Neural cell (in vitro differentiated cells): Measurements from ENCODE around the gene TMEM272. TPM values are rescaled to one million over a fixed set of nuclear protein-coding genes. Genes with fewer than 3 reads are reported as not detected.

Experiments
- H2AFZ ChIP-seq: fragments of 200-600, 300-800 bp; sonication (generic), shearing (Covaris generic); 2 replicates; pipeline ENCODE4 v1.6.0; 2014; ENCODE audit warnings: low read depth, mild to moderate bottlenecking, antibody characterized with exemption, low read length, moderate library complexity
- H3F3A ChIP-seq: fragments of 200-600 bp; shearing (Covaris generic); 2 replicates; pipeline ENCODE4 v1.6.1; 2016; ENCODE audit warnings: mild to moderate bottlenecking, moderate library complexity, mixed read lengths, antibody characterized with exemption, low read length; ENCODE audit not compliant: insufficient read depth, poor library complexity, severe bottlenecking
- H3K27ac ChIP-seq: fragments of 200-600, 300-800 bp; sonication (generic), shearing (Covaris generic); 2 replicates; pipeline ENCODE4 v1.5.1; 2014; ENCODE audit warnings: mild to moderate bottlenecking, low read length, moderate library complexity
- H3K27me3 ChIP-seq: fragments of 300-800, 200-600 bp; sonication (generic), shearing (Covaris generic); 2 replicates; pipeline ENCODE4 v1.6.0; 2014; ENCODE audit warnings: mild to moderate bottlenecking, low read depth, low read length, moderate library complexity; ENCODE audit not compliant: insufficient read depth
- H3K36me3 ChIP-seq: fragments of 300-800, 200-600 bp; sonication (generic), shearing (Covaris generic); 2 replicates; pipeline ENCODE4 v1.5.1; 2014; ENCODE audit warnings: mild to moderate bottlenecking, antibody characterized with exemption, low read length, moderate library complexity; ENCODE audit not compliant: insufficient read depth
- H3K4me2 ChIP-seq: fragments of 300-800, 200-600 bp; sonication (generic), shearing (Covaris generic); 2 replicates; pipeline ENCODE4 v1.6.0; 2014; ENCODE audit warnings: mild to moderate bottlenecking, low read length
- H3K4me3 ChIP-seq: fragments of 300-800, 200-600 bp; sonication (generic), shearing (Covaris generic); 2 replicates; pipeline ENCODE4 v1.5.1; 2014; ENCODE audit warnings: mild to moderate bottlenecking, low read length, moderate library complexity
- H3K79me2 ChIP-seq: fragments of 200-600 bp; shearing (Covaris generic); replicated peaks from 2 replicates; pipeline ENCODE4 v1.6.0; 2014; ENCODE audit warnings: mild to moderate bottlenecking, low read length, moderate library complexity; ENCODE audit not compliant: insufficient read depth
- H3K9ac ChIP-seq: fragments of 300-800, 200-600 bp; sonication (generic), shearing (Covaris generic); 2 replicates; pipeline ENCODE4 v1.6.1; 2016; ENCODE audit warnings: mild to moderate bottlenecking, low read length, mixed read lengths
- H3K9me2 ChIP-seq: fragments of 200-600 bp; shearing (Covaris generic); 2 replicates; pipeline ENCODE4 v1.6.1; 2016; ENCODE audit warnings: mild to moderate bottlenecking, low read length, mixed read lengths; ENCODE audit not compliant: insufficient read depth
- H3K9me3 ChIP-seq: fragments of 200-600, 300-800 bp; sonication (generic), shearing (Covaris generic); 2 replicates; pipeline ENCODE4 v1.6.1; 2016; ENCODE audit warnings: mild to moderate bottlenecking, mixed run types, low read length, moderate library complexity, mixed read lengths
- H4K20me1 ChIP-seq: fragments of 200-600 bp; shearing (Covaris generic); 2 replicates; pipeline ENCODE4 v1.6.1; 2016; ENCODE audit warnings: mild to moderate bottlenecking, mixed run types; ENCODE audit not compliant: insufficient read depth
- CTCF ChIP-seq: fragments of 450-650 bp; IDR thresholded peaks from 2 replicates; pipeline ENCODE4 v1.5.1; 2014; ENCODE audit warnings: antibody characterized with exemption, mild to moderate bottlenecking, moderate library complexity; ENCODE audit not compliant: poor library complexity, severe bottlenecking
- EP300 ChIP-seq: fragments of 450-650 bp; conservative IDR thresholded peaks from 2 replicates; pipeline ENCODE4 v1.6.1; 2014; ENCODE audit warnings: antibody characterized with exemption, mild to moderate bottlenecking, moderate library complexity; ENCODE audit not compliant: poor library complexity, severe bottlenecking
- EZH2 ChIP-seq: fragments of 200-600, 300-800 bp; shearing (Covaris generic), sonication (generic); IDR thresholded peaks from 2 replicates; pipeline ENCODE4 v1.6.1; 2014; ENCODE audit warnings: antibody characterized with exemption, low read length, borderline replicate concordance, mild to moderate bottlenecking; ENCODE audit not compliant: insufficient read depth, poor library complexity, severe bottlenecking
- MXI1 ChIP-seq: fragments of 450-650 bp; conservative IDR thresholded peaks from 2 replicates; pipeline ENCODE4 v1.6.1; 2014; ENCODE audit warnings: antibody characterized with exemption, mild to moderate bottlenecking; ENCODE audit not compliant: poor library complexity, severe bottlenecking
- POLR2AphosphoS5 ChIP-seq: IDR thresholded peaks from 2 replicates; pipeline ENCODE4 v1.6.1; 2012
- RAD21 ChIP-seq: fragments of 450-650 bp; conservative IDR thresholded peaks from 2 replicates; pipeline ENCODE4 v1.6.1; 2014; ENCODE audit warnings: antibody characterized with exemption, mild to moderate bottlenecking, moderate library complexity
- REST ChIP-seq: IDR thresholded peaks from 2 replicates; pipeline ENCODE4 v1.6.1; 2012; ENCODE audit warnings: borderline replicate concordance
- SMC3 ChIP-seq: fragments of 450-650 bp; conservative IDR thresholded peaks from 2 replicates; pipeline ENCODE4 v1.6.1; 2014; ENCODE audit warnings: antibody characterized with exemption, mild to moderate bottlenecking, moderate library complexity; ENCODE audit not compliant: poor library complexity
- TAF1 ChIP-seq: IDR thresholded peaks from 2 replicates; pipeline ENCODE4 v1.6.1; 2012; ENCODE audit warnings: low read depth
- polyA plus RNA-seq: library from polyadenylated mRNA; depleted of rRNA; stranded (reverse); fragments of >200 nt; gene quantifications from 2 replicates; pipeline ENCODE4 v1.2.3, GENCODE V29; 2014

Gene TMEM272
- polyA plus RNA-seq, 1 donor from 2014 or later, result 0.77 TPM

GRCh38 chr13:51833980-51834379 is 11.0 kb downstream of the TMEM272 start:
- Histone ChIP-seq H3K4me3 (no peak overlapping the region), H3K36me3 (no peaks in the 10 kb centered on the region), H2AFZ (no peak overlapping the region), H3K27ac (no peak overlapping the region), H3K9me2 (no peaks in the 10 kb centered on the region), H4K20me1 (no peaks in the 10 kb centered on the region), H3K9ac (no peak overlapping the region), H3F3A (no peaks in the 10 kb centered on the region), H3K4me2 (no peak overlapping the region), H3K79me2 (no peaks in the 10 kb centered on the region), H3K9me3 (no peaks in the 10 kb centered on the region), H3K27me3 (no peaks in the 10 kb centered on the region)
- TF ChIP-seq CTCF (no peak), SMC3 (no peak), TAF1 (no peak), EP300 (no peak), MXI1 (no peak), RAD21 (no peak), POLR2AphosphoS5 (no peak), REST (no peak), EZH2 (no peak)

- H3K9ac ChIP-seq, result no peak overlapping the region
- no peaks in the 10 kb centered on the region for H3K27me3 ChIP-seq
- no peaks in the 10 kb centered on the region for H3K9me2 ChIP-seq
- no peaks in the 10 kb centered on the region for H3K36me3 ChIP-seq
- H2AFZ ChIP-seq, result no peak overlapping the region
- H4K20me1 ChIP-seq, result no peaks in the 10 kb centered on the region
- no peak for TF ChIP-seq MXI1
- no peak for TF ChIP-seq REST
- TF ChIP-seq EP300, result no peak
- TF ChIP-seq TAF1, result no peak
- no peak for TF ChIP-seq POLR2AphosphoS5
- no peak for TF ChIP-seq RAD21
- no peak for TF ChIP-seq EZH2
- no peak for TF ChIP-seq CTCF
- no peak for TF ChIP-seq SMC3
- no peaks in the 10 kb centered on the region for H3K79me2 ChIP-seq
- H3K4me2 ChIP-seq, result no peak overlapping the region
- H3K9me3 ChIP-seq, result no peaks in the 10 kb centered on the region
- no peaks in the 10 kb centered on the region for H3F3A ChIP-seq
- H3K27ac ChIP-seq, result no peak overlapping the region
- no peak overlapping the region for H3K4me3 ChIP-seq
These were observed 12.4 kb downstream of the TMEM272 start for GRCh38 chr13:51832471-51833152.
